GM21529 (cell line): ENCODE results near the gene CBX4.
A peak's percentile ranks its signal among the peaks of the same experiment; 100 is the strongest.

Experiments
- ATAC-seq: cut with Tn5 transposase; IDR thresholded peaks from one replicate; pipeline ENCODE4 v1.9.1; 2021; ENCODE audit not compliant: unreplicated experiment

Gene CBX4

GRCh38 chr17:79842656-79843473 is 3.6 kb upstream of the CBX4 start:
- no peak for ATAC-seq

- no peak for ATAC-seq
Measured at GRCh38 chr17:79842136-79842655, 3.0 kb upstream of the CBX4 start.

GRCh38 chr17:79841369-79842135 is 2.3 kb upstream of the CBX4 start:
- ATAC-seq, result no peak

- no peak for ATAC-seq
Measured at GRCh38 chr17:79840989-79841286, 1.7 kb upstream of the CBX4 start.

GRCh38 chr17:79840269-79840988 is 1.2 kb upstream of the CBX4 start:
- no peak for ATAC-seq

- ATAC-seq, result peak; percentile 17
Measured at GRCh38 chr17:79838522-79839274, 542 bp downstream of the CBX4 start.

GRCh38 chr17:79837888-79838521 is 1.2 kb downstream of the CBX4 start:
- no peak for ATAC-seq

- ATAC-seq, result no peak
Measured at GRCh38 chr17:79836972-79837887, 2.0 kb downstream of the CBX4 start.

GRCh38 chr17:79836510-79836971 is 2.7 kb downstream of the CBX4 start:
- no peak for ATAC-seq

GRCh38 chr17:79835953-79836509 is 3.2 kb downstream of the CBX4 start:
- no peak for ATAC-seq

- ATAC-seq, result no peak
Measured at GRCh38 chr17:79835470-79835899, 3.8 kb downstream of the CBX4 start.

- ATAC-seq, result no peak
Measured at GRCh38 chr17:79834565-79835469, 4.4 kb downstream of the CBX4 start.

GRCh38 chr17:79833744-79834564 is 5.3 kb downstream of the CBX4 start:
- no peak for ATAC-seq

- no peak for ATAC-seq
Measured at GRCh38 chr17:79833110-79833450, 6.2 kb downstream of the CBX4 start.

- no peak for ATAC-seq
Measured at GRCh38 chr17:79832218-79833109, 6.8 kb downstream of the CBX4 start.
